HepG2 (cell line): Measurements from ENCODE around the gene NSMF. TPM values are rescaled to one million over a fixed set of nuclear protein-coding genes. Genes with fewer than 3 reads are reported as not detected.

Experiments used
- GATAD2A ChIP-seq: IDR thresholded peaks from 2 replicates; pipeline ENCODE4 v1.6.1; 2016
- REPIN1 ChIP-seq: sonication (generic); formaldehyde crosslinking; IDR thresholded peaks from 2 replicates; pipeline ENCODE4 v1.8.0; 2022; ENCODE audit warnings: missing genetic modification reagents, low read depth, mild to moderate bottlenecking, borderline replicate concordance
- SP4 ChIP-seq: sonication (generic); formaldehyde crosslinking; IDR thresholded peaks from 2 replicates; pipeline ENCODE4 v1.8.1; 2023; ENCODE audit warnings: mild to moderate bottlenecking, missing genetic modification reagents
- THAP7 ChIP-seq: sonication (generic); formaldehyde crosslinking; IDR thresholded peaks from 2 replicates; pipeline ENCODE4 v1.8.1; 2023; ENCODE audit warnings: mild to moderate bottlenecking, missing genetic modification reagents
- ZNF207 ChIP-seq: fragments of 450-650 bp; IDR thresholded peaks from 2 replicates; pipeline ENCODE4 v1.6.1; 2016; ENCODE audit warnings: antibody characterized with exemption, borderline replicate concordance
- ZNF3 ChIP-seq: IDR thresholded peaks from 2 replicates; pipeline ENCODE4 v1.7.0; 2017; ENCODE audit warnings: inconsistent platforms
- ZNF674 ChIP-seq: sonication (generic); formaldehyde crosslinking; IDR thresholded peaks from 2 replicates; pipeline ENCODE4 v1.5.0; 2020; ENCODE audit warnings: low read depth, mild to moderate bottlenecking, missing genetic modification reagents
- ZNF710 ChIP-seq: sonication (generic); formaldehyde crosslinking; IDR thresholded peaks from 2 replicates; pipeline ENCODE4 v1.5.0; 2020; ENCODE audit warnings: mild to moderate bottlenecking, missing genetic modification reagents, borderline replicate concordance
- ZNF770 ChIP-seq: sonication (generic); formaldehyde crosslinking; IDR thresholded peaks from 2 replicates; pipeline ENCODE4 v1.5.0; 2020; ENCODE audit warnings: mild to moderate bottlenecking, missing genetic modification reagents
- ZNF879 ChIP-seq: sonication (generic); formaldehyde crosslinking; IDR thresholded peaks from 2 replicates; pipeline ENCODE4 v1.8.1; 2023; ENCODE audit warnings: missing genetic modification reagents
- ZSCAN21 ChIP-seq: sonication (generic); formaldehyde crosslinking; IDR thresholded peaks from 2 replicates; pipeline ENCODE4 v1.8.0; 2022; ENCODE audit warnings: mild to moderate bottlenecking, missing genetic modification reagents, moderate library complexity, borderline replicate concordance
- polyA plus RNA-seq, 8 experiments: library from polyadenylated mRNA; depleted of rRNA in 3 of 8; stranded (reverse) in 7 of 8; unstranded in 1 of 8; fragments of >200 nt; fragmentation: Illumina TruSeq in 4 of 8; extraction: Trizol in 4 of 8; gene quantifications; 2 replicates each; pipeline versions ENCODE4 v1.2.1 to v1.2.3, GENCODE V29; 2011 to 2016; ENCODE audit warnings: low read depth in 4 of 8, missing spikeins in 1 of 8, mixed read lengths in 1 of 8; ENCODE audit not compliant: insufficient read depth in 1 of 8
- total RNA-seq, 5 experiments: library from RNA; depleted of rRNA; stranded (reverse); fragments of >200 nt; fragmentation: Illumina TruSeq; extraction: Trizol; gene quantifications; 2 replicates each; pipeline ENCODE4 v1.2.3, GENCODE V29; 2016; ENCODE audit warnings: low read depth in 1 of 5
- TF ChIP-seq, protein P1 (sequence below): sonication (generic); formaldehyde crosslinking; IDR thresholded peaks from 2 replicates; pipeline ENCODE4 v1.5.0; 2020; ENCODE audit warnings: mild to moderate bottlenecking, missing genetic modification reagents, borderline replicate concordance
- TF ChIP-seq, protein P2 (sequence below): sonication (generic); formaldehyde crosslinking; IDR thresholded peaks from 2 replicates; pipeline ENCODE4 v1.8.1; 2023; ENCODE audit warnings: mild to moderate bottlenecking, missing genetic modification reagents, borderline replicate concordance

Gene NSMF
- total and polyA plus RNA-seq, 2 of the 13 experiments (the other 11 are each of a cell fraction or from before 2014, with no cell fraction given), result 44.3 to 183 TPM

GRCh38 chr9:137454597-137455358, 4.4 kb downstream of the NSMF start (continued):
- TF ChIP-seq, protein P1, sequence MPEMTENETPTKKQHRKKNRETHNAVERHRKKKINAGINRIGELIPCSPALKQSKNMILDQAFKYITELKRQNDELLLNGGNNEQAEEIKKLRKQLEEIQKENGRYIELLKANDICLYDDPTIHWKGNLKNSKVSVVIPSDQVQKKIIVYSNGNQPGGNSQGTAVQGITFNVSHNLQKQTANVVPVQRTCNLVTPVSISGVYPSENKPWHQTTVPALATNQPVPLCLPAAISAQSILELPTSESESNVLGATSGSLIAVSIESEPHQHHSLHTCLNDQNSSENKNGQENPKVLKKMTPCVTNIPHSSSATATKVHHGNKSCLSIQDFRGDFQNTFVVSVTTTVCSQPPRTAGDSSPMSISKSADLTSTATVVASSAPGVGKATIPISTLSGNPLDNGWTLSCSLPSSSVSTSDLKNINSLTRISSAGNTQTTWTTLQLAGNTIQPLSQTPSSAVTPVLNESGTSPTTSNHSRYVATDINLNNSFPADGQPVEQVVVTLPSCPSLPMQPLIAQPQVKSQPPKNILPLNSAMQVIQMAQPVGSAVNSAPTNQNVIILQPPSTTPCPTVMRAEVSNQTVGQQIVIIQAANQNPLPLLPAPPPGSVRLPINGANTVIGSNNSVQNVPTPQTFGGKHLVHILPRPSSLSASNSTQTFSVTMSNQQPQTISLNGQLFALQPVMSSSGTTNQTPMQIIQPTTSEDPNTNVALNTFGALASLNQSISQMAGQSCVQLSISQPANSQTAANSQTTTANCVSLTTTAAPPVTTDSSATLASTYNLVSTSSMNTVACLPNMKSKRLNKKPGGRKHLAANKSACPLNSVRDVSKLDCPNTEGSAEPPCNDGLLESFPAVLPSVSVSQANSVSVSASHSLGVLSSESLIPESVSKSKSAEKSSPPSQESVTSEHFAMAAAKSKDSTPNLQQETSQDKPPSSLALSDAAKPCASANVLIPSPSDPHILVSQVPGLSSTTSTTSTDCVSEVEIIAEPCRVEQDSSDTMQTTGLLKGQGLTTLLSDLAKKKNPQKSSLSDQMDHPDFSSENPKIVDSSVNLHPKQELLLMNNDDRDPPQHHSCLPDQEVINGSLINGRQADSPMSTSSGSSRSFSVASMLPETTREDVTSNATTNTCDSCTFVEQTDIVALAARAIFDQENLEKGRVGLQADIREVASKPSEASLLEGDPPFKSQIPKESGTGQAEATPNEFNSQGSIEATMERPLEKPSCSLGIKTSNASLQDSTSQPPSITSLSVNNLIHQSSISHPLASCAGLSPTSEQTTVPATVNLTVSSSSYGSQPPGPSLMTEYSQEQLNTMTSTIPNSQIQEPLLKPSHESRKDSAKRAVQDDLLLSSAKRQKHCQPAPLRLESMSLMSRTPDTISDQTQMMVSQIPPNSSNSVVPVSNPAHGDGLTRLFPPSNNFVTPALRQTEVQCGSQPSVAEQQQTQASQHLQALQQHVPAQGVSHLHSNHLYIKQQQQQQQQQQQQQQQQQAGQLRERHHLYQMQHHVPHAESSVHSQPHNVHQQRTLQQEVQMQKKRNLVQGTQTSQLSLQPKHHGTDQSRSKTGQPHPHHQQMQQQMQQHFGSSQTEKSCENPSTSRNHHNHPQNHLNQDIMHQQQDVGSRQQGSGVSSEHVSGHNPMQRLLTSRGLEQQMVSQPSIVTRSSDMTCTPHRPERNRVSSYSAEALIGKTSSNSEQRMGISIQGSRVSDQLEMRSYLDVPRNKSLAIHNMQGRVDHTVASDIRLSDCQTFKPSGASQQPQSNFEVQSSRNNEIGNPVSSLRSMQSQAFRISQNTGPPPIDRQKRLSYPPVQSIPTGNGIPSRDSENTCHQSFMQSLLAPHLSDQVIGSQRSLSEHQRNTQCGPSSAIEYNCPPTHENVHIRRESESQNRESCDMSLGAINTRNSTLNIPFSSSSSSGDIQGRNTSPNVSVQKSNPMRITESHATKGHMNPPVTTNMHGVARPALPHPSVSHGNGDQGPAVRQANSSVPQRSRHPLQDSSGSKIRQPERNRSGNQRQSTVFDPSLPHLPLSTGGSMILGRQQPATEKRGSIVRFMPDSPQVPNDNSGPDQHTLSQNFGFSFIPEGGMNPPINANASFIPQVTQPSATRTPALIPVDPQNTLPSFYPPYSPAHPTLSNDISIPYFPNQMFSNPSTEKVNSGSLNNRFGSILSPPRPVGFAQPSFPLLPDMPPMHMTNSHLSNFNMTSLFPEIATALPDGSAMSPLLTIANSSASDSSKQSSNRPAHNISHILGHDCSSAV (CRISPR knock-in tag), result no peak; the same call in 1 of the 2 replicates
- TF ChIP-seq ZNF770 (peak; percentile 86), ZNF3 (CRISPR knock-in tag) (no peak), REPIN1 (CRISPR knock-in tag) (peak; percentile 88), SP4 (CRISPR knock-in tag) (peak; percentile 79), GATAD2A (CRISPR knock-in tag) (peak; percentile 90), ZNF879 (0 out of 2 replicates have a peak, but pooled peaks have one; percentile 5), ZNF710 (CRISPR knock-in tag) (peak; percentile 51; the same call in 1 of the 2 replicates), THAP7 (CRISPR knock-in tag) (0 out of 2 replicates have a peak, but pooled peaks have one; percentile 43), ZNF207 (no peak), ZSCAN21 (peak; percentile 98), ZNF674 (CRISPR knock-in tag) (0 out of 2 replicates have a peak, but pooled peaks have one; percentile 30)
- TF ChIP-seq, protein P2, sequence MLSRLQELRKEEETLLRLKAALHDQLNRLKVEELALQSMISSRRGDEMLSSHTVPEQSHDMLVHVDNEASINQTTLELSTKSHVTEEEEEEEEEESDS (CRISPR knock-in tag), result peak; percentile 72; the same call in 1 of the 2 replicates
